Endothelial cell (in vitro differentiated cells): Measurements from ENCODE around the gene HLCS. TPM values are rescaled to one million over a fixed set of nuclear protein-coding genes. Genes with fewer than 3 reads are reported as not detected.
A peak's percentile ranks its signal among the peaks of the same experiment; 100 is the strongest.
"Not testable (repeated sequence)": the region's sequence is repeated elsewhere in the genome, so short reads cannot be mapped to it uniquely, and the experiment has no call there.

Experiments
- DNase-seq: peaks from one replicate; pipeline ENCODE4 v3.0.0; 2021; ENCODE audit warnings: low spot score
- H3K27ac Mint-ChIP-seq: one replicate; pipeline ENCODE4 v1.8.0; 2021; ENCODE audit warnings: mixed read lengths, inconsistent platforms; ENCODE audit not compliant: unreplicated experiment
- H3K27me3 Mint-ChIP-seq: one replicate; pipeline ENCODE4 v1.8.0; 2021; ENCODE audit warnings: mild to moderate bottlenecking, moderate library complexity, mixed read lengths, inconsistent platforms; ENCODE audit not compliant: unreplicated experiment
- H3K36me3 Mint-ChIP-seq: one replicate; pipeline ENCODE4 v1.8.0; 2021; ENCODE audit warnings: mild to moderate bottlenecking, low read depth, mixed read lengths, inconsistent platforms; ENCODE audit not compliant: unreplicated experiment
- H3K4me1 Mint-ChIP-seq: one replicate; pipeline ENCODE4 v1.8.0; 2021; ENCODE audit warnings: mild to moderate bottlenecking, mixed read lengths, inconsistent platforms; ENCODE audit not compliant: unreplicated experiment
- H3K4me3 Mint-ChIP-seq: one replicate; pipeline ENCODE4 v1.8.0; 2021; ENCODE audit warnings: mild to moderate bottlenecking, mixed read lengths, inconsistent platforms; ENCODE audit not compliant: unreplicated experiment
- H3K9me3 Mint-ChIP-seq: one replicate; pipeline ENCODE4 v1.8.0; 2021; ENCODE audit warnings: mixed read lengths, inconsistent platforms; ENCODE audit not compliant: unreplicated experiment
- total RNA-seq: library from RNA; stranded (reverse); fragmentation: NEBNext Ultra II Directional; extraction: Animal tissue kit (Norgen Biotek cat#: 25700); gene quantifications from one replicate; pipeline ENCODE4 v1.2.1, GENCODE V29; 2021; ENCODE audit not compliant: unreplicated experiment
- TF ChIP-seq, protein P1 (sequence below): fragments of 200-600 bp; sonication (generic); IDR thresholded peaks from one replicate; pipeline ENCODE4 v1.5.0; 2021; ENCODE audit warnings: antibody characterized with exemption; ENCODE audit not compliant: unreplicated experiment

Gene HLCS
- total RNA-seq, 1 donor from 2014 or later = 97.4 TPM

DNA sequence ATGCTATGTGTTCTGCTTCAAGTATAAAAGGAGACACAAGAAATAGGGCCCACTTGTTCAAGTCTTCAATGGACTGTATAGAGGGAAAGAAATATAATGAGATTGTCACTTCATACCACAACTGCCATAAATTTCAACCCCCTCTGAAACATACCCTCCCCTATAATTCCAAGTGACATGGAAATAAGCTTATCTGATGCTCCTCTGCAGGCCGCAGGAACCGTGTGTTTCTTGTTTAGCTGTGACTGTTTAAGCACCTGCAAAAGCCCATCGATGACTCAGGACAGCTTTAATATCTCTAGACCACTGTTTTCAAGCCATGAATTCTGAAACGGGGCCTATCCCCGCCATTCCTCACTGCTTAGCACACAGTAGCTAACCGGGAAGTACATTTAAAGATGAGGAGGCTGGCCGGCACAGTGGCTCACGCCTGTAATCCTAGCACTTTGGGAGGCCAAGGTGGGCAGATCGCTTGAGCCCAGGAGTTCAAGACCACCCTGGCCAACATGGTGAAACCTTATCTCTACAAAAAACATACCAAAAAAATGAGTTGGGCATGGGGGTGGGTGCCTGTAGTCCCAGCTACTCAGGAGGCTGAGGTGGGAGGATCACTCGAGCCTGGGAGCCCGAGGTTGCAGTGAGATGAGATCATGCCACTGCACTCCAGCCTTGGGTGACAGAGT lies 4.2 kb downstream of the HLCS start:
- H3K27ac Mint-ChIP-seq = no peak overlapping the region
- no peak overlapping the region for H3K4me3 Mint-ChIP-seq
- H3K9me3 Mint-ChIP-seq = no peaks in the 10 kb centered on the region
- TF ChIP-seq, protein P1, sequence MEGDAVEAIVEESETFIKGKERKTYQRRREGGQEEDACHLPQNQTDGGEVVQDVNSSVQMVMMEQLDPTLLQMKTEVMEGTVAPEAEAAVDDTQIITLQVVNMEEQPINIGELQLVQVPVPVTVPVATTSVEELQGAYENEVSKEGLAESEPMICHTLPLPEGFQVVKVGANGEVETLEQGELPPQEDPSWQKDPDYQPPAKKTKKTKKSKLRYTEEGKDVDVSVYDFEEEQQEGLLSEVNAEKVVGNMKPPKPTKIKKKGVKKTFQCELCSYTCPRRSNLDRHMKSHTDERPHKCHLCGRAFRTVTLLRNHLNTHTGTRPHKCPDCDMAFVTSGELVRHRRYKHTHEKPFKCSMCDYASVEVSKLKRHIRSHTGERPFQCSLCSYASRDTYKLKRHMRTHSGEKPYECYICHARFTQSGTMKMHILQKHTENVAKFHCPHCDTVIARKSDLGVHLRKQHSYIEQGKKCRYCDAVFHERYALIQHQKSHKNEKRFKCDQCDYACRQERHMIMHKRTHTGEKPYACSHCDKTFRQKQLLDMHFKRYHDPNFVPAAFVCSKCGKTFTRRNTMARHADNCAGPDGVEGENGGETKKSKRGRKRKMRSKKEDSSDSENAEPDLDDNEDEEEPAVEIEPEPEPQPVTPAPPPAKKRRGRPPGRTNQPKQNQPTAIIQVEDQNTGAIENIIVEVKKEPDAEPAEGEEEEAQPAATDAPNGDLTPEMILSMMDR = no peak
- peaks cover 17% of the 10 kb centered on the region for H3K36me3 Mint-ChIP-seq
- no peak for DNase-seq
- H3K4me1 Mint-ChIP-seq = peaks cover 39% of the 10 kb centered on the region
- peaks cover 9% of the 10 kb centered on the region for H3K27me3 Mint-ChIP-seq

DNA sequence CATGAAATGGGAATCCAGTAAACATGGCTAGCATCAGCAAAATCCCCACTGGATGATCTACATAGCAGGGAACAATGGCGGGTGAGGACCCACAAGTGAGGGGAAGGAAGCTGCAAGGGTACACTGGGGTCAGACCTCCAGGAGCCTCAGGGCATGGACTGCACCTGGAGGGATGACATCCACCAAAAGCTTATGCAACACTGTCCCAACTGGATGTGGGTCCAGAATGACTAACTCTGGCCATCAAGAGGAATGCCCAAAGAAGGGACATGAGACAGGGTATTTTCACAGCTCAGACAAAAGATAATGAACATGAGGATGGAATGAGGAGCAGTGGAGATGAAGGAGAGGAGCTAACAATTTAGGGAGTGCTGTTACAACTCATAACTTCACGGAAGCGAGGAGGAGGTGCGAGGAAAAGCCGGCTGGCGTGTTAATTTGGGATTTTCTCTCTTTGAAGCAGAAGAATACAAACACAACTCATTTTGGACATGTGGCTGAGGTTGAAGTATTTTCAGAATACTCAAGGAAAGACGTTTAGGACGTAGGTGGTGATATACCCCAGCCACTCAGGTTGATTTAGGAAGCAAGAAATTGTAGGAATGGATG lies 5.7 kb downstream of the HLCS start:
- Mint-ChIP-seq H3K27ac (peak overlapping the region; percentile 68), H3K27me3 (peaks cover 9% of the 10 kb centered on the region), H3K9me3 (no peaks in the 10 kb centered on the region), H3K4me1 (peaks cover 37% of the 10 kb centered on the region), H3K4me3 (peak overlapping the region; percentile 82), H3K36me3 (peaks cover 27% of the 10 kb centered on the region)
- TF ChIP-seq, protein P1 = no peak
- DNase-seq = no peak

DNA sequence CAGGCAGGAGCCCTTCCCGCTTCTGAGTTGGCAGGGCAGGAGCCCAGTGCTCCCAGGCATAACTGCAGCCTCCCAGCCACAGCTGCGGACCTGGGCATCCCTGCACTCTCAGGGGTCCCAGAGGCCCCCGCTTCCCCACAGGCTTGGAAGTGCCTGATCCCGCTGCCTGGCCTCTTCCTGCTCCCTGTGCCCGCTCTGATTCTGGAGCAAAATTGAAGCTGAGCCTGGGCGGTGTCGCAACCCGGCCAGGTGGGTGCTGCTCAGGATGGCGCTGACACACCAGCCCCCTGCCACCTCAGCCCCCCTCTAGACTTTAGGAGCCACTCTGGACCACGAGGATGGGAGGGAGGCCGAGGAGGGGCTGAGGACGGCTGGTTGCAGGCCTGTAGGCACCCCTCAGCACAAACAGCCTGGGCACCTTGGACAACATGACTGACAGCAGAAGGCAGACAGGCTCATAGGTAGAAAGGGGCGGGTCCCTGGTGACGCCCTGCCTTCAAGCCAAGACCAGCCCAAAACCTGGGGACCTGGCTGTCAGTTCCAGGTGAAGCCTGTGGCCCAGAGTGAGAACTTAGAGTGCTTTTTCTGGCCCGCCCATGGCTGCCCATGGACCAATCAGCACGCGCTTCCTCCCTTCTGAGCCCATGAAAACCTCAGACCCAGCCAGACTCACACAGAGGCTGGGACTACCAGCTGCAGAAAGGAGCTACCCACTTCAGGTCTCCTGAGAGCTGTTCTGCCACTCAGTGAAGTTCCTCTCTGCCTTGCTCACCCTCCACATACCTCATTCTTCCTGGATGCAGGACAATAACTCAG lies 7.2 kb downstream of the HLCS start:
- peaks cover 29% of the 10 kb centered on the region for H3K36me3 Mint-ChIP-seq
- H3K4me3 Mint-ChIP-seq = no peak overlapping the region

DNA sequence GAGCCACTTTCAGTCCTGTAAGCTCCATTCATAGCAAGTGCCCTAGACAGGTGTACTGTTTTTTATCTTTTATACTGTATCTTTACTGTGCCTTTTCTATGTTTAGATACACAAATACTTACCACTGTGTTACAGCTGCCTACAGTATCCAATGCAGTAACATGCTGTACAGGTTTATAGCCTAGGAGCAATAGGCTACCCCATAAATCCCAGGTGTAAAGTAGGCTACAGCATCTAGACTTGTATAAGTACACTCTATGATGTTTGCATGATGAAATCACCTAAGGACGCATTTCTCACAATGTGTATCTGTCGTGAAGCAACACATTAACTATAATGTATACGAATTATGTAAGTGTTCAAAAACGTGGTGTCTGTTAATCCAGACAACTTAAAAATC lies 10.7 kb downstream of the HLCS start:
- Mint-ChIP-seq H3K4me3 (peak overlapping the region; percentile 1), H3K27ac (no peak overlapping the region), H3K4me1 (peaks cover 16% of the 10 kb centered on the region), H3K9me3 (no peaks in the 10 kb centered on the region), H3K27me3 (peaks cover 6% of the 10 kb centered on the region), H3K36me3 (peaks cover 42% of the 10 kb centered on the region)
- TF ChIP-seq, protein P1 = no peak
- DNase-seq = no peak

More for the DNA sequence above, 7.2 kb downstream of the HLCS start:
- peaks cover 23% of the 10 kb centered on the region for H3K4me1 Mint-ChIP-seq
- TF ChIP-seq, protein P1 = no peak
- H3K27me3 Mint-ChIP-seq = peaks cover 3% of the 10 kb centered on the region
- DNase-seq = no peak
- no peaks in the 10 kb centered on the region for H3K9me3 Mint-ChIP-seq
- H3K27ac Mint-ChIP-seq = no peak overlapping the region

DNA sequence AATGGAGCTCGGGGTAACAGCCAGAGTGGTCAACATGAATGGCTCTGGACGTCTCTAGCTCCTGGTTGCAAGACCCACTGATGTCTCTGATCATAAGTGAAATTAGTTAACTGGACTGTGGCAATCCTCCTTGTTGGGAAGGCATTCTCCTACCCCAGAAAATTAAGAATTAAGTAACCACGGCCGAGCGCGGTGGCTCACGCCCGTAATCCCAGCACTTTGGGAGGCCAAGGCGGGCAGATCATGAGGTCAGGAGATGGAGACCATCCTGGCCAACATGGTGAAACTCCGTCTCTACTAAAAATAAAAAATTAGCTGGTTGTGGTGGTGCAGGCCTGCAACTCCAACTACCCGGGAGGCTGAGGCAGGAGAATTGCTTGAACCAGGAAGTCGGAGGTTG lies 14.1 kb downstream of the HLCS start:
- peaks cover 31% of the 10 kb centered on the region for H3K4me1 Mint-ChIP-seq
- H3K27ac Mint-ChIP-seq, DNase-seq, H3K27me3 Mint-ChIP-seq, H3K4me3 Mint-ChIP-seq, H3K9me3 Mint-ChIP-seq: not testable (repeated sequence)
- peaks cover 46% of the 10 kb centered on the region for H3K36me3 Mint-ChIP-seq
